ENCODE measurements around the gene ACVR1C. TPM values are rescaled to one million over a fixed set of nuclear protein-coding genes. Genes with fewer than 3 reads are reported as not detected.

The ACVR1C gene
- total and polyA plus RNA-seq, 2 of the 4 experiments (the other 2 are of a cell fraction) = 0.07 to 0.18 TPM

DNA sequence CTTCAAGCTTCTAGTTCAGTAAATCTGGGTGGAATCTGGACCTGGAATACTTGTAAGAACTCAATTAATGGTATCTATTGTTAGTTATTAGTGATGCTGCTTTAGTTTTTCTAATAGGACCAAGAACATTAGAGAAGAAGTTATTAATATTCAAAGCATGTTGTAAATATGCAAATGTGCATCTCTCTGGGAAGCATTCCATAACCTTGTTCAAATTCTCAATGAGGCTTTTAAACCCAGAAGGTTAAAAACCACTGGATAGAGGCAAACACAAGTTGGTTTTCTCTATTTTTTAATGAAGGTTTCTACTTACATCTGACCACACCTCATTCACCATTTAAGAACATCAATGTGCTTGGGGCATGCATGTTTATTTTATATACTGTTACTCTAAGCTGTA, 16.1 kb upstream of the ACVR1C start:
- Histone ChIP-seq H3K9me3 (ENCODE audit: control insufficient read depth, insufficient read depth, low read length) (no peaks in the 10 kb centered on the region), H3K9ac (ENCODE audit: low read depth, low read length) (no peak overlapping the region), H3K27ac (ENCODE audit: insufficient read depth, low read length) (no peak overlapping the region), H3K79me1 (ENCODE audit: low read depth in 1 of 2, low read length in 2 of 2) (no peaks in the 10 kb centered on the region), H3K56ac (ENCODE audit: extremely low read depth, insufficient read depth, low read length) (no peak overlapping the region), H3K4me3 (ENCODE audit: insufficient read depth, low read depth, low read length) (no peak overlapping the region), H3K27me3 (ENCODE audit: control insufficient read depth, insufficient read depth, low read length) (no peaks in the 10 kb centered on the region), H3K23ac (ENCODE audit: low read depth, low read length) (no peak overlapping the region), H2AK9ac (replicated peaks; ENCODE audit: low read depth, low read length, poor library complexity) (no peak overlapping the region), H2BK20ac (ENCODE audit: low read depth, low read length) (no peak overlapping the region), H3K36me3 (ENCODE audit: control insufficient read depth, insufficient read depth, low read length) (no peaks in the 10 kb centered on the region), H3K4me2 (ENCODE audit: low read depth, low read length) (no peak overlapping the region), H2BK120ac (ENCODE audit: low read depth, low read length) (no peak overlapping the region), H2BK5ac (ENCODE audit: low read depth, low read length, poor library complexity, severe bottlenecking) (no peak overlapping the region), H4K91ac (ENCODE audit: insufficient read depth, low read depth, low read length) (no peak overlapping the region), H4K5ac (ENCODE audit: low read depth, low read length) (no peak overlapping the region), H3K14ac (replicated peaks; ENCODE audit: low read depth, low read length) (no peak overlapping the region), H3K18ac (ENCODE audit: low read depth, low read length) (no peak overlapping the region), H2AK5ac (ENCODE audit: low read depth, low read length) (no peak overlapping the region), H3K9me1 (ENCODE audit: insufficient read depth, low read length) (no peaks in the 10 kb centered on the region), H2BK15ac (ENCODE audit: low read depth, low read length) (no peak overlapping the region), H4K8ac (ENCODE audit: low read depth in 2 of 2, low read length in 2 of 2) (no peak overlapping the region), H2AFZ (replicated peaks; ENCODE audit: low read length, poor library complexity) (no peak overlapping the region), H3K4ac (ENCODE audit: low read depth, low read length) (no peak overlapping the region), H3K4me1 (ENCODE audit: control insufficient read depth, insufficient read depth, low read length) (no peaks in the 10 kb centered on the region), H4K20me1 (ENCODE audit: insufficient read depth, low read length) (no peaks in the 10 kb centered on the region)
- ChIA-PET POLR2A (ENCODE audit: unreplicated experiment) (no interaction called here), CTCF (no interaction called here)
- intact Hi-C loops (cut with micrococcal nuclease) = no loop called here
- dilution Hi-C loops (cut with HindIII; ENCODE audit: low sequenced_read_pairs, unreplicated experiment) = no loop called here
- TF ChIP-seq MAFK (IDR thresholded peaks at IDR 0.05; ENCODE audit: low read depth, low read length) (no peak), FOS (IDR thresholded peaks at IDR 0.05; ENCODE audit: low read depth, low read length) (no peak), RAD21 (IDR thresholded peaks at IDR 0.05; ENCODE audit: low read length) (no peak), POLR2A (IDR thresholded peaks at IDR 0.05; ENCODE audit: low read depth, low read length) (no peak), BHLHE40 (IDR thresholded peaks at IDR 0.05; ENCODE audit: low read depth, low read length) (no peak), USF2 (IDR thresholded peaks at IDR 0.05; ENCODE audit: low read depth, low read length) (no peak), MAZ (IDR thresholded peaks at IDR 0.05; ENCODE audit: borderline replicate concordance, low read depth, low read length) (no peak), CEBPB (IDR thresholded peaks at IDR 0.05; ENCODE audit: low read depth, low read length) (no peak), RFX5 (IDR thresholded peaks at IDR 0.05; ENCODE audit: low read depth, low read length) (no peak), ELK1 (IDR thresholded peaks at IDR 0.05; ENCODE audit: borderline replicate concordance, low read depth, low read length) (no peak), NFE2L2 (IDR thresholded peaks at IDR 0.05; ENCODE audit: low read depth, low read length) (no peak), CHD1 (IDR thresholded peaks at IDR 0.05; ENCODE audit: low read depth, low read length) (no peak), SMC3 (IDR thresholded peaks at IDR 0.05; ENCODE audit: low read depth, low read length) (no peak), RCOR1 (IDR thresholded peaks at IDR 0.05; ENCODE audit: insufficient replicate concordance, low read length) (no peak), MXI1 (IDR thresholded peaks at IDR 0.05; ENCODE audit: borderline replicate concordance, low read depth, low read length) (no peak)
- TF ChIP-seq, protein P1, sequence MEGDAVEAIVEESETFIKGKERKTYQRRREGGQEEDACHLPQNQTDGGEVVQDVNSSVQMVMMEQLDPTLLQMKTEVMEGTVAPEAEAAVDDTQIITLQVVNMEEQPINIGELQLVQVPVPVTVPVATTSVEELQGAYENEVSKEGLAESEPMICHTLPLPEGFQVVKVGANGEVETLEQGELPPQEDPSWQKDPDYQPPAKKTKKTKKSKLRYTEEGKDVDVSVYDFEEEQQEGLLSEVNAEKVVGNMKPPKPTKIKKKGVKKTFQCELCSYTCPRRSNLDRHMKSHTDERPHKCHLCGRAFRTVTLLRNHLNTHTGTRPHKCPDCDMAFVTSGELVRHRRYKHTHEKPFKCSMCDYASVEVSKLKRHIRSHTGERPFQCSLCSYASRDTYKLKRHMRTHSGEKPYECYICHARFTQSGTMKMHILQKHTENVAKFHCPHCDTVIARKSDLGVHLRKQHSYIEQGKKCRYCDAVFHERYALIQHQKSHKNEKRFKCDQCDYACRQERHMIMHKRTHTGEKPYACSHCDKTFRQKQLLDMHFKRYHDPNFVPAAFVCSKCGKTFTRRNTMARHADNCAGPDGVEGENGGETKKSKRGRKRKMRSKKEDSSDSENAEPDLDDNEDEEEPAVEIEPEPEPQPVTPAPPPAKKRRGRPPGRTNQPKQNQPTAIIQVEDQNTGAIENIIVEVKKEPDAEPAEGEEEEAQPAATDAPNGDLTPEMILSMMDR (conservative IDR thresholded peaks at IDR 0.05; ENCODE audit: low read depth, low read length) = no peak
- ATAC-seq (ENCODE audit: low read depth) = no peak
- no peak for DNase-seq
- in situ Hi-C loops (cut with MboI; ENCODE audit: low sequenced_read_pairs) = loop anchor here (25.0 kb wide), 1 partner anchor 368 kb away; no protein-coding TSS in a partner anchor
- BruUV-seq (replicated peaks) = no TSS peak

Data from IMR-90 (cell line).